ENCODE data around the gene C21orf58. TPM values are rescaled to one million over a fixed set of nuclear protein-coding genes. Genes with fewer than 3 reads are reported as not detected.

Gene C21orf58
- total and polyA plus RNA-seq, 12 donors, result 0.51 to 2.9 (median 1.3) TPM

DNA sequence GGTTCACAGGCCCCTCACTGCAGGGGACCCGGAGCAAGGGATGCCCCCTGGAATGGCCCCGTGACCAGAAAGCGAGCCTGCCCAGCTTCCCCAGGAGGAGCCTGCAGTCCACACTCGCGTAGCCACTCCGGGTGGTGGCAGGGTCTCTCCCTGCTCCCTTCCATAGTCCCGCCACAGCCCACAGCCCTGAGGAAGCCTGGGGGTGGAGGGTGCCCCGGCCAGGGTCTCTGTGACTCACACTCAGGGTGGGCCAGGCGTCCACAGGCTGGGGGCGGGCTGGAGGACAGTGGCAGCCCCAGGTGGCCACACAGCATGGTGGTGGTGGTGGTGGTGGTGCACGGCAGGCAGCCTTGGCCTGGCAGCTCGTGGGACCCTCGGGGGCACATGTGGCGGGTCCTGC is 21.9 kb downstream of the C21orf58 start:
- ATAC-seq, result no peak

DNA sequence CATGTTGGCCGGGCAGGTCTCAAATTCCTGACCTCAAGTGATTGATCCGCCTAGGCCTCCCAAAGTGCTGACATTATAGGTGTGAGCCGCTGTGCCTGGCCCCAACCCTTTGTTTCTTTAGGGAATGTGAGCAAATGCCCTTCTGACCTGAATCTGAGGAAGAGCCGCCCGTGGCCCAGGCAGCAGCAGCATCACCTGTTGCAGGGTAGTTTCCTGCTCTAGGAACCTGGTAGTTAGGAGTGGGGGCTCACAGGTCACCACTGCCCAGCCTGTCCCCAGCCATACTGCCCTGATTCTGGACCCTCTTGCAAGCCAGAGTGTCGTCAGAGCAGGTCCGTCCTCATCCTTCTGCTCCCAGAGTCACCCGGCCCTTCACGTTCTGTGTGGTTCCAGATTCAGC is 24.5 kb downstream of the C21orf58 start:
- no peak overlapping the region for H3K27ac ChIP-seq
- no peak overlapping the region for H3K4me3 ChIP-seq
- TF ChIP-seq, protein P1, sequence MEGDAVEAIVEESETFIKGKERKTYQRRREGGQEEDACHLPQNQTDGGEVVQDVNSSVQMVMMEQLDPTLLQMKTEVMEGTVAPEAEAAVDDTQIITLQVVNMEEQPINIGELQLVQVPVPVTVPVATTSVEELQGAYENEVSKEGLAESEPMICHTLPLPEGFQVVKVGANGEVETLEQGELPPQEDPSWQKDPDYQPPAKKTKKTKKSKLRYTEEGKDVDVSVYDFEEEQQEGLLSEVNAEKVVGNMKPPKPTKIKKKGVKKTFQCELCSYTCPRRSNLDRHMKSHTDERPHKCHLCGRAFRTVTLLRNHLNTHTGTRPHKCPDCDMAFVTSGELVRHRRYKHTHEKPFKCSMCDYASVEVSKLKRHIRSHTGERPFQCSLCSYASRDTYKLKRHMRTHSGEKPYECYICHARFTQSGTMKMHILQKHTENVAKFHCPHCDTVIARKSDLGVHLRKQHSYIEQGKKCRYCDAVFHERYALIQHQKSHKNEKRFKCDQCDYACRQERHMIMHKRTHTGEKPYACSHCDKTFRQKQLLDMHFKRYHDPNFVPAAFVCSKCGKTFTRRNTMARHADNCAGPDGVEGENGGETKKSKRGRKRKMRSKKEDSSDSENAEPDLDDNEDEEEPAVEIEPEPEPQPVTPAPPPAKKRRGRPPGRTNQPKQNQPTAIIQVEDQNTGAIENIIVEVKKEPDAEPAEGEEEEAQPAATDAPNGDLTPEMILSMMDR (IDR thresholded peaks at IDR 0.05), result no peak
- intact Hi-C loops (cut with DNase I), result no loop called here
- WGBS, 2 donors, result 87 to 91% methylated on average over 9 of the region's 9 CpGs
- peaks cover 0 to 21% (median 0%) of the 10 kb centered on the region in 9 donors for H3K36me3 ChIP-seq
- no peaks in the 10 kb centered on the region for H3K9me3 ChIP-seq
- peaks cover 9 to 37% (median 31%) of the 10 kb centered on the region in 9 donors for H3K4me1 ChIP-seq
- ATAC-seq (no peak), DNase-seq (no peak)
- peaks cover 0 to 13% (median 0%) of the 10 kb centered on the region in 7 donors for H3K27me3 ChIP-seq

More for the DNA sequence above, 21.9 kb downstream of the C21orf58 start:
- 95 to 96% methylated on average over 14 of the region's 14 CpGs for WGBS, 2 donors
- Histone ChIP-seq H3K27ac (no peak overlapping the region), H3K4me1 (peaks cover 2 to 17% (median 13%) of the 10 kb centered on the region in 9 donors), H3K4me3 (no peak overlapping the region), H3K27me3 (peaks cover 0 to 13% (median 0%) of the 10 kb centered on the region in 7 donors), H3K9me3 (no peaks in the 10 kb centered on the region), H3K36me3 (peaks cover 0 to 40% (median 0%) of the 10 kb centered on the region in 9 donors)
- DNase-seq, result no peak
- TF ChIP-seq, protein P1 (IDR thresholded peaks at IDR 0.05), result no peak
- intact Hi-C loops (cut with DNase I), result no loop called here

DNA sequence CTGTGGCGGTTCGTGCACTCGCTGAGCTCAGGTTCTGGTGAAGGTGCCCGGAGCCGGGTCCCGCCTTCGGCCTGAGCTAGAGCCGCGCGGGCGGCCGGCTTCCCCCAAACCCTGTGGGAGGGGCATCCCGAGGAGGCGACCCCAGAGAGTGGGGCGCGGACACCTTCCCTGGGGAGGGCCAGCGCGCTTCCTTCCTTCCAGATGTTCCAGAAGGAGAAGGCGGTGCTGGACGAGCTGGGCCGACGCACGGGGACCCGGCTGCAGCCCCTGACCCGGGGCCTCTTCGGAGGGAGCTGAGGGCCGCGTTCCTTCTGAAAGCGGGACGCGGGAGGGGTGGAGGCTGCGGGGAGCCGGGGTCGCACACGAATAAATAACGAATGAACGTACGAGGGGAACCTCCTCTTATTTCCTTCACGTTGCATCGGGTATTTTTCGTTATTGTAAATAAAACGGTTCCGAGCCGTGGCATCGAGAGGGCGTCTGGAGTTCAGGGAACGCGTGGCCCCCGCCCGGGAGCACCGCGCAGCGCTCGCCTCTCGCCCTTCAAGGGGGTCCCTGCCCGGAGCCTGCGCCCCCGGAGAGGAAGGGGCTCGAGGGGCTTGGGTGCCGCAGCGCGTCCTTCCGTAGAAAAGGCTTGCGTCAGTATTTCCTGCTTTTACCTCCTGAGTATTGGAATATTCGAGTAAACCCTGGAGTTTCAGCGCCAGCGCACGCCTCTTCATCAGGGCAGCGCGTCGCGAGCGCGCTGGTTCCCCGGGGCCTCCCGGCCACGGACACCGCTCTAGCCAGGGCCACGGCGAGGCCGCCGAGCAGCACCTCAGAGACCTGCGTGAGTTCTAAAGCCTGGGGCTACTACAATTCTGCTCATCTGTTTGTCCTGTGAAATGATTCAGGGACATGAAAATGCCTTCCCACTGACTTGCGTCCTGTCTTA is 26.1 kb downstream of the C21orf58 start:
- Histone ChIP-seq H3K36me3 (peaks cover 0 to 19% (median 0%) of the 10 kb centered on the region in 9 donors), H3K4me1 (peaks cover 9 to 37% (median 31%) of the 10 kb centered on the region in 9 donors), H3K4me3 (peak overlapping the region; percentile 5 to 73 (median 52)), H3K27ac (peak overlapping the region; percentile 67 to 87 (median 78)), H3K27me3 (peaks cover 0 to 13% (median 0%) of the 10 kb centered on the region in 7 donors), H3K9me3 (no peaks in the 10 kb centered on the region)
- intact Hi-C loops (cut with DNase I), result no loop called here
- TF ChIP-seq, protein P1 (IDR thresholded peaks at IDR 0.05), result no peak
- ATAC-seq, result peak; percentile 23 to 65 (median 47)
- 3 to 5% methylated on average over 83 to 84 of the region's 84 CpGs for WGBS, 2 donors
- DNase-seq, result peak; percentile 30 to 41

DNA sequence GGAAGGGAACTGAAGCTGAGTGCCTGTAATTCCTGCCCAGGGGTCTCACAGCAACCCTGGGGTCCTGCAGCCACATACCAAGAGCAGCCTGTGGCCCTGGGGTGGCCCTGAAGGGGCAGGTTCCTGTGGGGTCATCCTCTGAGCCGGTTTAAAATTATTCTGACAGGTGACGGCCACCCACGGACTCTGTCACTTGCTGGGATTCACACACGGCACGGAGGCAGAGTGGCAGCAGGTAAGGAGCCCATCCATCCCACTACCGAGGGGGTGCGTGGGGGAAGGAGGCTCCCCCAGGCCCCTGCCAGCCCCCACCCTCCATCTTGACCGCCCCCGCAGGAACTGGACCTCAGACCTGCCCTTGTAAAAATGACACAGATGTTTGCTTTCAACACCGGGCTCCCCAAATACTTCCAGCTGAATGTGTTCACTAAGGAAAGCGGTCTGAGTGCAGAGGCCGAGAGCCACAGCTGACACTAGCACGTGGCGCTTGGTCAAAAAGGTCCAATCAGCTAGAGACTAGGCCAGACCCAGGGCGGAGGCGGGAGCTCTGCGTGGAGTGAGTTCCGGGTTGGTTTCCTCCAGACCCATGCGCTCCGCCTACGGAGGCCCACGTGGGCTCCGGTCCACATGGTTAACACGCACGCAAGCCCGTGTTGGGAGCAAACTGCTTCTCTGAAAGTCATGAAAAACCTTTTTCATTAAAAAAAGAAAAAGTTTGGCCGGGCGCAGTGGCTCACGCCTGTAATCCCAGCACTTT is 27.5 kb downstream of the C21orf58 start:
- H3K9me3 ChIP-seq, result no peaks in the 10 kb centered on the region
- DNase-seq (peak; percentile 88 to 92), ATAC-seq (peak; percentile 82 to 97 (median 92))
- peaks cover 0 to 13% (median 0%) of the 10 kb centered on the region in 7 donors for H3K27me3 ChIP-seq
- H3K4me1 ChIP-seq, result peaks cover 9 to 37% (median 31%) of the 10 kb centered on the region in 9 donors
- H3K4me3 ChIP-seq, result peak overlapping the region in 7 of 10 donors; percentile 7 to 73 (median 52)
- intact Hi-C loops (cut with DNase I), result no loop called here
- H3K27ac ChIP-seq, result peak overlapping the region; percentile 35 to 87 (median 78)
- WGBS, 2 donors, result 45 to 59% methylated on average over 29 of the region's 29 CpGs
- H3K36me3 ChIP-seq, result peaks cover 0 to 27% (median 10%) of the 10 kb centered on the region in 9 donors
- TF ChIP-seq, protein P1 (IDR thresholded peaks at IDR 0.05), result no peak

All from heart right ventricle (tissue), 16 donors.